Measurements from ENCODE around the gene AHNAK.

- TF ChIP-seq CTCF (IDR thresholded peaks at IDR 0.05 in 4 of 5, conservative IDR thresholded peaks at IDR 0.05 in 1 of 5): no peak
- no peak for TF ChIP-seq POLR2A (IDR thresholded peaks at IDR 0.05)
Observed at GRCh38 chr11:62542111-62542745, 4.4 kb downstream of the AHNAK start.
